Hypothalamus (tissue), 51 donors: ENCODE results near the gene DLL4.

ENCODE experiments used
- DNase-seq, 51 donors: peaks; one replicate each; lab custom pipeline; 2025; lab: John Stamatoyannopoulos, UW

DLL4 gene

DNA sequence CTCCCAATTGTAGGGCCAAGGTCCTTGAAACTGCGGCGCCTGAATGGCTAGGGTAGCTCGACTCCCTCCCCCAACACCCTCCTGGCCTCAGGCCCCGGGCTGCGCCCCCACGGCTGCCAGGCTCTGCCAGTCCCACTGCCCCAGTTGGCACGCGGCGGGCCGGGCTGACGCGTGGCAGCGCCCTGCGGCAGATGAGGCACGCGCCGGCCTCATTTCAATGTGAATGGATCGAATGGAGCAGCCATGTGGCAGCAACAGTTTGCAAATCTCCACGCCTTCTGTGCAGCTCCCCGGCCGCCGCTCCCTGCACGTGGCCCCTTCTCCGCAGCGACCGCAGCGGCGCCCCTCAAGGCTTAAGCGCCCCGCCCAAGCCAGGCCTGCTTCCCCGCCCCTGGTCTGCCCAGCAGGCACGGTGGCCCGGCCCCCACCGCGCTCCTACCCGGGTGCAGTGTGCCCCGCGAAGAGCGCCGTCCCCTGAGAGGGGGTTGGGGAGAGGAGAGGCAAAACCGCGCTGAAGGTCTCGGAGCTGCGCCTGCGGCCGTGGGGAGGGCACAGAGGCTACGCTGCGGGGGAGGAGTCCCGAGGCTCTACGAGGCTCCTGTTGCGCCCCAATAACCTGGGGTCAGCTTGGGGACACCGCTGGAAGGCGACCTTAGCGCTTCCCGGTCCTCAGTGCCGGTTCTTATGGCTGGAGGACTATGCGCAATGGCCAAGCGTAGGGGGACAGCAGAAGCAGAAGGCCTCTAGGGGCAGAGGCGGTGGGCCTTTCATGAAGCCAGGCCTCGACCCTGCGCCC lies 3.1 kb upstream of the DLL4 start:
- peak in 29 of 51 donors; percentile 10 to 65 (median 40) for DNase-seq

DNA sequence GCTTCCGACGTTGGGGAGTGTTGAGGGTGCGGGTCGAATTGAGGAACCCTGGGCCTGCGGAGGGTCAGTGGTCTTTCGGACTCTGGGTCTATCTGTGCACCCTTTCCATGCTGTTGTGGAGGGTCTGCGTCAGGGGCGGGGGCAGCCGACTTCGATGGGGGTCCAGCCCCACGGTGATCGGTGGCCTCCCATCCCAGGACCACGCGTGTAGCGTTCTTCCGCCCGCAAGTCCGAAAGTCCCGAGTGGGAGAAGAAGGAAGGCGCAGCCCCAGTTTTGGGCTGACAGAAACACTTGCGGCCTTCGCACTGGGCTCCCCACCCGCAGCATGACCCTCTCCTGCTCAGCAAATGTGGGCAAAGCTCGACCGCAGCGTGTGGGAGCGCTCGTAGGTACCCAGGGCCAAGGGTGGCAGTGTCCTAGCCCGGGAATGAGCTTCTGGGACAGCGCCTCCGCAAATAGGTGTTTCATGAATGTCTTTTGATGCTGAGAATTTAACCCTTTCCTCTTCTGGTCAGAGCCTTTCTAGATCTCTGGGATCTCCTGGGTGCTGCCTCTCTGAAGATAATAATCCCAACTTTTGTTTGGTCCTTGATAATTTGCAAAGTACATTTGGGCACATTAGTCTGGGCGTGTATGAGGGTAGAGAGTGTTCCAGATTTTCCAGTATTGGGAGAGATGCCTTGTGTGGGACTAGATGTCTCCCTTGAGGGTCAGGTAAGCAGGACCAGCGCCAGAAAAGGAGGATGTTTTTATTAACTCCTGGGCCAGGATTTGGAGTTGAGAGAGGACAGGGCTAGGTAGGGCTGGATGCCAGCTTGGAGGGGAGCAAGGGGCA lies 2.3 kb upstream of the DLL4 start:
- DNase-seq = no peak

GRCh38 chr15:40927495-40927872 lies 1.7 kb upstream of the DLL4 start:
- DNase-seq = no peak

DNA sequence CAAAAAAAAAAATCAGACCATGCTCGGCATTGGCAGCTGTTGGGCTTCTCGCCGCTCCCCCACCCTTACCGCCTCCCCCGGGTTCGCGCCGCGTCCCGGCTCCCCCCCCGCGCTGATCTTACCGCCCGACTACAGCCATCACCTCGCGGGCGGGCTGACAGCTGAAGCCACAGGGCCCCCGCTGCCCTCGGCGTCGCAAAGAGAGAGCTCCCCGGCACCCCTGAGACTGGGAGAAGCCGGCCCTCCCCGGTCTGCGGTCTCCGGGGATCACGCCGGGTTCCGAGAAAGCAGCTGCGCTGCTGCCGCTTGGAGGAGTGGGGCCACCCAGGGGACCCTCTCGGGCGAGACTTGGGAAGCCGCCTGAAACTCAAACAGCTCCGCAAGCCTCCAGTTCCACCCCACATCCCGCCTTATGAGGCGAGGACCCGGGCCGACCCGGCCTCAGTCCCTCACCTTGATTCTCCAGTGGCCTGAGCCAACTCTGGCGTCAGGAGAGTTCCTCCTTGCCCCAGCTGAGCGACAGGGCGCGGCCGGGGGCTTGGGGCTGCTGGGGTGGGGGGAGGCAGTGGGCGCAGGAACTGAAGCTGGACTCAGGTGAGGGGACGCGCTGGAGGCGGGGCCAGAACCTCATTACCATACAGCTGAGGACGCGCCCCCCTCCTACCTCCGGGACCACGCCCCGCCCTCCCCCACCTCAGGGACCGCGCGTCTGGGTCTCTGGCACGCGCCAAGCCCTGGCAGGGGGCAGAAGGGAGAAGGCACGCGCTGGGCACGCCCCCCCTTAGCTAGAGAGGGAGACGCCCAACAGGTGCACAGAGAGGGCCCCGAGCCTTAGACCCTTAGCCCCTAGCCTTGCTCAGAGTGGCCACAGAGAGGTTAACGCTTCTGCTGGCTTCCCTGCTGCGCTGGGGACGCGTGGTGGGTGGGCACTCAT lies 1.0 kb upstream of the DLL4 start:
- DNase-seq = no peak

DNA sequence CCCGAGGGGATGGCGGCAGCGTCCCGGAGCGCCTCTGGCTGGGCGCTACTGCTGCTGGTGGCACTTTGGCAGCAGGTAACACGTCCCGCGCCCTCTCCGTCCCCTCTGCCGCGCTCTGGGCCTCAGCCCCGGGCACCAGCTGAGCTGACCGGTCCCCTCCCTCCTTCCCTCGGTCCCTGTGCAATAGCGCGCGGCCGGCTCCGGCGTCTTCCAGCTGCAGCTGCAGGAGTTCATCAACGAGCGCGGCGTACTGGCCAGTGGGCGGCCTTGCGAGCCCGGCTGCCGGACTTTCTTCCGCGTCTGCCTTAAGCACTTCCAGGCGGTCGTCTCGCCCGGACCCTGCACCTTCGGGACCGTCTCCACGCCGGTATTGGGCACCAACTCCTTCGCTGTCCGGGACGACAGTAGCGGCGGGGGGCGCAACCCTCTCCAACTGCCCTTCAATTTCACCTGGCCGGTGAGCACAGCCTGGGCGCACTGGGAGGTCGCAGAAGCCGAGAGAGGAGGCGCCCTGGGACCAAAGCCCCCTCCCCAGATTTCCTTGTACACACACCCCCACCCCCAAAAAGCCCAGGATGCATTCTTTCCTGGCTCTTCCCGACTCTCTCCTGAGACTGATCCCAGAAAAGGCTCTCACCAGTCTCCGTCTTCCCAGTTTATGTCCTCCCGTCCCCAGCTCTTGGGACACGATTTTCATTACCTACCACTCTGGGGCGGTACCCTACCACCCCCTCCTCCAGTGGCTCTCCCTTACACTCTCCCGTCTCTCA lies 705 bp downstream of the DLL4 start:
- DNase-seq = peak in 12 of 51 donors; percentile 9 to 35 (median 25)

DNA sequence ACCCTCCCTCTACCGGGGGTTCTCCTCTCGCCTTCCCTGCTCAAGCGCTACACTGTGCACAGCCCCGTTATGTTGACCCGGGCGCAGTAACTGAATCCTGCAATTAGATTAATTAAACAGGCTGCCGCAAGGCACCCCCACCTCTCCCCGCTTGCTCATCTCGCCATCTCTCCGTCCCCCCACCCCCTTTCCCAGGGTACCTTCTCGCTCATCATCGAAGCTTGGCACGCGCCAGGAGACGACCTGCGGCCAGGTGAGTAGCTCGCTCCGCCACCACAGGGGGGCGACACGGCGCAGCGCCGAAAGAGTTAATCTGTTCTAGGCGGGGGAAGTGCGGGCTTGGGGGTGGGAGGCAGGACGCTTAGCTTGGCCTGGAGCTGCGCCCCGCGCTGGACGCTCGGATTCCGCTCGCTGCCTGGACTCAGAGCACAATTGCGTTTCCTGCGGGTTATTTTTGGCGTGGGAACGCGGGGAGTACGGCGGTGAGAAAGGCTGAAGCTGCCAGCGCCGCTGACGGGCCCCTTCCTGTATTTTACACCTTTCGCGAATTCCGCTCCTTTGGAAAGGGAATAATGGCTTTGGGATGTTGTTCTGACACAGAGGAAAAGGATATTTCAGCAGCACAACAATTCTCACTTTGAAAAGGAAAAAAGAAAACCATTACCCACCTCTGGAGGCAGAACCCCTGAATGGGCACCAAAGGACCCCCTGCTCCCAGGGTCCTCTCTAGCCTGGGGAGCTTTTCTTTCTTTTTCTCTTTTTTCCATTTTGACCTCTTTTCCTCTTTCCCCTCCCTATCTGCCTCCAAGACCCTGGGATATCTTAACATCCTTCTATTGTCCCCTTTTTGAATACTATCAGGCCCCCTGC lies 1.5 kb downstream of the DLL4 start:
- DNase-seq = peak in 3 of 51 donors; percentile 9 to 21 (median 10)

- DNase-seq = no peak
Measured at GRCh38 chr15:40931300-40932142, 2.4 kb downstream of the DLL4 start.

DNA sequence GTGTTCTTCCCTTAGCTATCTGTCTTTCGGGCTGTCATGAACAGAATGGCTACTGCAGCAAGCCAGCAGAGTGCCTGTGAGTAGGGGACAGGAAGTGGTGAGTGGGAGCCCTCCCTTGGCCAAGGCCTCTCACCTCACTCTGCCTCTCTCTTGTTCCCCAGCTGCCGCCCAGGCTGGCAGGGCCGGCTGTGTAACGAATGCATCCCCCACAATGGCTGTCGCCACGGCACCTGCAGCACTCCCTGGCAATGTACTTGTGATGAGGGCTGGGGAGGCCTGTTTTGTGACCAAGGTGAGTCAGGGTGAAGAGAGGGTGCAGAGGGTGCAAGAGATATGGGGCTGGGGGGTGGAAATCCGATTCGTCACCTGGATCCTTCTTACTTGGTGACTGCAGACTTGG lies 3.0 kb downstream of the DLL4 start:
- no peak for DNase-seq

DNA sequence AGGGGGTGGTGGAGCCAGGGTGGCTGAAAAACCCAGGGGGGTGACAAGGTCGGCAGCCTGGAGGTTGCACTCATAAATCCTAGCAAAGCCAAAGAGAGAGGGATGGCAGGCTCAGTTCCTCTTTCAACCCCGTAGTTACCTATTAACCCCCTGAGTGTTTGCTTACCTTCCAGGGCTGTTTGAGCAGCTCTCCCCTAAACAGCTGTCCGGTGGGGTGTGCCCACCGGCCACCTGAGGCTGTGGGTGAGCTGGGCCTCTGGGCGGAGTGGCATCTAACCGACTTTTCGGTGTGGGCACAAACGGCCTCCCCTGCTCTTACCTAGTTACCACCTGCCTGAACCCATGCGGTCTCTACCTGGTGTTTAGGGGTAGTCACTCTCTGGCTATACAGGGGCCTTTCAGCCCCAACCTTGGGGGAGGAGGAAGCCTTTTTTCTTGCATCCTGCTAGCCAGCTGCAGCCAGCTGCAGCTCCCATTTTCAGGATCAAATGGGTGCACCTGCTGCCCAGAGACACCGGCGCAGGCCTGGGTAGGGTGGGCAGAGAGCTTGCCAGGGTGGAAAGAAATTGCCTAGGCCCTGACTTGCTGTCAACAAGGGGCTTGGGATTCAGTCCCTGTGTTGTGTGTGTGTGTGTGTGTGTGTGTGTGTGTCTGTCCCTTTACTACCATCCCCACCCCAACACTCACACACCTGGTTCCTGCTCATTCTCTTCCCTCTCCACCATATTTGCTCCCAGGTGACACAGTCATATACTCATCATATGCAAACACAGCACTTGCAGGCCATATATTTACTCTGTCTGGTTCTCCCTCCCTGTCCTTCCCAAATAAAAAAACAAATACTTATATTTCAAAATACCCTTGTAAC lies 3.7 kb downstream of the DLL4 start:
- DNase-seq = no peak

- DNase-seq = no peak
Measured at GRCh38 chr15:40933517-40933902, 4.4 kb downstream of the DLL4 start.

- no peak for DNase-seq
Measured at GRCh38 chr15:40934457-40934856, 5.3 kb downstream of the DLL4 start.

DNA sequence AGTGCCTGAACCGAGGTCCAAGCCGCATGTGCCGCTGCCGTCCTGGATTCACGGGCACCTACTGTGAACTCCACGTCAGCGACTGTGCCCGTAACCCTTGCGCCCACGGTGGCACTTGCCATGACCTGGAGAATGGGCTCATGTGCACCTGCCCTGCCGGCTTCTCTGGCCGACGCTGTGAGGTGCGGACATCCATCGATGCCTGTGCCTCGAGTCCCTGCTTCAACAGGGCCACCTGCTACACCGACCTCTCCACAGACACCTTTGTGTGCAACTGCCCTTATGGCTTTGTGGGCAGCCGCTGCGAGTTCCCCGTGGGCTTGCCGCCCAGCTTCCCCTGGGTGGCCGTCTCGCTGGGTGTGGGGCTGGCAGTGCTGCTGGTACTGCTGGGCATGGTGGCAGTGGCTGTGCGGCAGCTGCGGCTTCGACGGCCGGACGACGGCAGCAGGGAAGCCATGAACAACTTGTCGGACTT lies 7.1 kb downstream of the DLL4 start:
- no peak for DNase-seq

- no peak for DNase-seq
Measured at GRCh38 chr15:40936709-40937666, 7.8 kb downstream of the DLL4 start.

DNA sequence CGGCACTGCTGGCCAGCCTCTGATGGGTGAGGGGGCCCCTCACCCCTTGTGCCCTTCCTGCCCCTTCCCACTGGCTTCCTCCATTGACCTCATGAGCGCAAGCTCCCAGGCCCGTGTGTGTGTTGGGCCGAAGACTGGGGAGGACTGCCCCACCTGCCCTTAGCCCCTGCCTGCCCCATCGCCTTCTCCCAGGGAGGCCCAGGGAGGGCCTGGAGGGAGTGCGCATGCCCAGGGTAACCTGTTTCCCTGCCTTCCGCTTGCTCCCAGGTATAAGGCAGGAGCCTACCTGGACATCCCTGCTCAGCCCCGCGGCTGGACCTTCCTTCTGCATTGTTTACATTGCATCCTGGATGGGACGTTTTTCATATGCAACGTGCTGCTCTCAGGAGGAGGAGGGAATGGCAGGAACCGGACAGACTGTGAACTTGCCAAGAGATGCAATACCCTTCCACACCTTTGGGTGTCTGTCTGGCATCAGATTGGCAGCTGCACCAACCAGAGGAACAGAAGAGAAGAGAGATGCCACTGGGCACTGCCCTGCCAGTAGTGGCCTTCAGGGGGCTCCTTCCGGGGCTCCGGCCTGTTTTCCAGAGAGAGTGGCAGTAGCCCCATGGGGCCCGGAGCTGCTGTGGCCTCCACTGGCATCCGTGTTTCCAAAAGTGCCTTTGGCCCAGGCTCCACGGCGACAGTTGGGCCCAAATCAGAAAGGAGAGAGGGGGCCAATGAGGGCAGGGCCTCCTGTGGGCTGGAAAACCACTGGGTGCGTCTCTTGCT lies 8.8 kb downstream of the DLL4 start:
- no peak for DNase-seq

- no peak for DNase-seq
Measured at GRCh38 chr15:40938536-40938870, 9.4 kb downstream of the DLL4 start.
